Activated naive CD4-positive, alpha-beta T cell treated with anti-CD3 and anti-CD28 coated beads, Interleukin-2, amount 10 ng/mL, durations not matched to agents 7 days and 5 days (primary cell): ENCODE measurements around the gene PCP2.

ENCODE experiments used
- CTCF ChIA-PET: fragments of 350-600 bp; sonication (Branson Sonifier 250); formaldehyde crosslinking; loops from one replicate; lab custom pipeline; 2021; ENCODE audit warnings: antibody characterized with exemption; lab: Charles Lee
- DNase-seq: peaks from one replicate; pipeline ENCODE4 v3.0.0-alpha.2; 2020
- H3K27ac Mint-ChIP-seq: one replicate; pipeline ENCODE4 v1.8.0; 2021; ENCODE audit warnings: mild to moderate bottlenecking, moderate library complexity, mixed read lengths
- H3K27me3 Mint-ChIP-seq: one replicate; pipeline ENCODE4 v1.8.0; 2021; ENCODE audit warnings: mild to moderate bottlenecking, mixed read lengths
- H3K36me3 Mint-ChIP-seq: one replicate; pipeline ENCODE4 v1.8.0; 2021; ENCODE audit warnings: mixed read lengths
- H3K4me1 Mint-ChIP-seq: one replicate; pipeline ENCODE4 v1.8.0; 2021; ENCODE audit warnings: mixed read lengths
- H3K4me3 Mint-ChIP-seq: one replicate; pipeline ENCODE4 v1.8.0; 2021; ENCODE audit warnings: mild to moderate bottlenecking, moderate library complexity, mixed read lengths
- H3K9me3 Mint-ChIP-seq: one replicate; pipeline ENCODE4 v1.8.0; 2021; ENCODE audit warnings: mixed read lengths

PCP2 gene

GRCh38 chr19:7633698-7634097, at the start of gene PCP2:
Gene PCP2, minus strand, starts transcription at chr19:7633719. Its CDS starts 262 bp downstream, at chr19:7633457.
- H3K36me3 Mint-ChIP-seq = peaks cover 23% of the 10 kb centered on the region
- peaks cover 49% of the 10 kb centered on the region for H3K4me1 Mint-ChIP-seq
- no peaks in the 10 kb centered on the region for H3K9me3 Mint-ChIP-seq
- H3K27me3 Mint-ChIP-seq = peaks cover 4% of the 10 kb centered on the region
- CTCF ChIA-PET = no interaction called here
- no peak within 1 kb of the TSS for H3K27ac Mint-ChIP-seq
- H3K4me3 Mint-ChIP-seq = no peak within 1 kb of the TSS
- DNase-seq = no peak

- CTCF ChIA-PET = interaction anchor here (2.7 kb wide), 1 partner anchor 30 kb away, joined by 38 read pairs; no protein-coding TSS in a partner anchor
- peak overlapping the region; percentile 90 for H3K4me3 Mint-ChIP-seq
- DNase-seq = no peak
- peaks cover 16% of the 10 kb centered on the region for H3K27me3 Mint-ChIP-seq
- H3K9me3 Mint-ChIP-seq = no peaks in the 10 kb centered on the region
- H3K36me3 Mint-ChIP-seq = peaks cover 11% of the 10 kb centered on the region
- H3K4me1 Mint-ChIP-seq = peaks cover 35% of the 10 kb centered on the region
- H3K27ac Mint-ChIP-seq = peak overlapping the region; percentile 93
Observed at GRCh38 chr19:7682175-7682855, 48.8 kb upstream of the PCP2 start.

GRCh38 chr19:7681340-7682174, 48.0 kb upstream of the PCP2 start:
- peak overlapping the region; percentile 93 for H3K27ac Mint-ChIP-seq
- peaks cover 43% of the 10 kb centered on the region for H3K4me1 Mint-ChIP-seq

GRCh38 chr19:7680606-7681339, 47.3 kb upstream of the PCP2 start, which contains the start of gene TRAPPC5:
Gene TRAPPC5, plus strand, starts transcription at chr19:7680833. Its CDS starts 1,421 bp downstream, at chr19:7682254.
- Mint-ChIP-seq H3K4me3 (peak within 1 kb of the TSS; percentile 90), H3K27me3 (peaks cover 31% of the 10 kb centered on the region), H3K27ac (peak within 1 kb of the TSS; percentile 93), H3K4me1 (peaks cover 51% of the 10 kb centered on the region), H3K36me3 (peaks cover 11% of the 10 kb centered on the region), H3K9me3 (no peaks in the 10 kb centered on the region)
- CTCF ChIA-PET = interaction anchor here (0.6 to 2.7 kb wide), 42 partner anchors 10 to 581 kb away, joined by 3 to 38 read pairs (median 4); partner anchors contain the start of genes PEX11G, RETN and STXBP2
- peak; percentile 88 for DNase-seq

More at GRCh38 chr19:7681340-7682174, 48.0 kb upstream of the PCP2 start:
- no peaks in the 10 kb centered on the region for H3K9me3 Mint-ChIP-seq
- peaks cover 11% of the 10 kb centered on the region for H3K36me3 Mint-ChIP-seq
- CTCF ChIA-PET = interaction anchor here (0.6 to 2.7 kb wide), 41 partner anchors 9 to 582 kb away, joined by 3 to 38 read pairs (median 4); partner anchors contain the start of genes PEX11G, RETN and STXBP2
- DNase-seq = peak; percentile 92
- H3K27me3 Mint-ChIP-seq = peaks cover 23% of the 10 kb centered on the region
- peak overlapping the region; percentile 90 for H3K4me3 Mint-ChIP-seq

- CTCF ChIA-PET = interaction anchor here (0.8 to 2.7 kb wide), 22 partner anchors 10 to 335 kb away, joined by 3 to 38 read pairs (median 5); partner anchors contain the start of genes PEX11G, RETN and STXBP2
- Mint-ChIP-seq H3K27me3 (peaks cover 39% of the 10 kb centered on the region), H3K4me3 (peak overlapping the region; percentile 90), H3K4me1 (peaks cover 52% of the 10 kb centered on the region), H3K36me3 (peaks cover 11% of the 10 kb centered on the region), H3K27ac (peak overlapping the region; percentile 74), H3K9me3 (no peaks in the 10 kb centered on the region)
- no peak for DNase-seq
Observed at GRCh38 chr19:7679771-7680605, 46.5 kb upstream of the PCP2 start.

GRCh38 chr19:7678971-7679751, 45.6 kb upstream of the PCP2 start:
- peak; percentile 79 for DNase-seq
- peaks cover 57% of the 10 kb centered on the region for H3K4me1 Mint-ChIP-seq
- peak overlapping the region; percentile 39 for H3K4me3 Mint-ChIP-seq
- CTCF ChIA-PET = interaction anchor here (0.9 to 1.4 kb wide), 4 partner anchors 22 to 128 kb away, joined by 3 to 6 read pairs (median 4); no protein-coding TSS in a partner anchor
- peaks cover 47% of the 10 kb centered on the region for H3K27me3 Mint-ChIP-seq
- H3K36me3 Mint-ChIP-seq = peaks cover 11% of the 10 kb centered on the region
- peak overlapping the region; percentile 74 for H3K27ac Mint-ChIP-seq
- no peaks in the 10 kb centered on the region for H3K9me3 Mint-ChIP-seq

GRCh38 chr19:7677669-7678311, 44.3 kb upstream of the PCP2 start:
- Mint-ChIP-seq H3K36me3 (peaks cover 8% of the 10 kb centered on the region), H3K4me1 (peaks cover 60% of the 10 kb centered on the region)

GRCh38 chr19:7676854-7677253, 43.3 kb upstream of the PCP2 start, which contains the start of gene MCEMP1:
Gene MCEMP1, plus strand, starts transcription at chr19:7677090. Its CDS starts 31 bp downstream, at chr19:7677121.
- DNase-seq = no peak
- H3K36me3 Mint-ChIP-seq = peaks cover 4% of the 10 kb centered on the region
- peaks cover 70% of the 10 kb centered on the region for H3K27me3 Mint-ChIP-seq
- H3K4me3 Mint-ChIP-seq = peak within 1 kb of the TSS; percentile 13
- peaks cover 59% of the 10 kb centered on the region for H3K4me1 Mint-ChIP-seq
- no peak within 1 kb of the TSS for H3K27ac Mint-ChIP-seq
- H3K9me3 Mint-ChIP-seq = no peaks in the 10 kb centered on the region
- CTCF ChIA-PET = interaction anchor here (2.2 kb wide), 1 partner anchor 123 kb away, joined by 7 read pairs; no protein-coding TSS in a partner anchor

More at GRCh38 chr19:7677669-7678311, 44.3 kb upstream of the PCP2 start:
- Mint-ChIP-seq H3K9me3 (no peaks in the 10 kb centered on the region), H3K27me3 (peaks cover 61% of the 10 kb centered on the region), H3K4me3 (no peak overlapping the region), H3K27ac (no peak overlapping the region)
- DNase-seq = no peak
- CTCF ChIA-PET = interaction anchor here (1.0 to 1.4 kb wide), 3 partner anchors 109 to 129 kb away, joined by 4 to 6 read pairs (median 5); no protein-coding TSS in a partner anchor

GRCh38 chr19:7676376-7676775, 42.9 kb upstream of the PCP2 start:
- H3K36me3 Mint-ChIP-seq = peaks cover 2% of the 10 kb centered on the region
- peaks cover 55% of the 10 kb centered on the region for H3K4me1 Mint-ChIP-seq
- DNase-seq = no peak
- H3K4me3 Mint-ChIP-seq = peak overlapping the region; percentile 13
- no peak overlapping the region for H3K27ac Mint-ChIP-seq
- H3K9me3 Mint-ChIP-seq = no peaks in the 10 kb centered on the region
- peaks cover 75% of the 10 kb centered on the region for H3K27me3 Mint-ChIP-seq
- CTCF ChIA-PET = interaction anchor here (0.6 to 2.2 kb wide), 2 partner anchors 108 to 123 kb away, joined by 3 to 7 read pairs; no protein-coding TSS in a partner anchor

- Mint-ChIP-seq H3K36me3 (peaks cover 2% of the 10 kb centered on the region), H3K4me1 (peaks cover 57% of the 10 kb centered on the region), H3K4me3 (no peak overlapping the region), H3K9me3 (no peaks in the 10 kb centered on the region), H3K27ac (no peak overlapping the region), H3K27me3 (peaks cover 95% of the 10 kb centered on the region)
- CTCF ChIA-PET = no interaction called here
- DNase-seq = peak; percentile 55
Observed at GRCh38 chr19:7674010-7675005, 40.8 kb upstream of the PCP2 start.

GRCh38 chr19:7672522-7672921, 39.0 kb upstream of the PCP2 start:
- H3K4me1 Mint-ChIP-seq = peaks cover 49% of the 10 kb centered on the region

More at GRCh38 chr19:7672522-7672921, 39.0 kb upstream of the PCP2 start:
- peaks cover 90% of the 10 kb centered on the region for H3K27me3 Mint-ChIP-seq
- CTCF ChIA-PET = interaction anchor here (1.0 kb wide), 1 partner anchor 104 kb away, joined by 4 read pairs; no protein-coding TSS in a partner anchor
- H3K9me3 Mint-ChIP-seq = no peaks in the 10 kb centered on the region
- no peak overlapping the region for H3K27ac Mint-ChIP-seq
- H3K36me3 Mint-ChIP-seq = peaks cover 2% of the 10 kb centered on the region
- H3K4me3 Mint-ChIP-seq = no peak overlapping the region
- DNase-seq = no peak
